ENCODE data around the gene DIS3L2.

DNA sequence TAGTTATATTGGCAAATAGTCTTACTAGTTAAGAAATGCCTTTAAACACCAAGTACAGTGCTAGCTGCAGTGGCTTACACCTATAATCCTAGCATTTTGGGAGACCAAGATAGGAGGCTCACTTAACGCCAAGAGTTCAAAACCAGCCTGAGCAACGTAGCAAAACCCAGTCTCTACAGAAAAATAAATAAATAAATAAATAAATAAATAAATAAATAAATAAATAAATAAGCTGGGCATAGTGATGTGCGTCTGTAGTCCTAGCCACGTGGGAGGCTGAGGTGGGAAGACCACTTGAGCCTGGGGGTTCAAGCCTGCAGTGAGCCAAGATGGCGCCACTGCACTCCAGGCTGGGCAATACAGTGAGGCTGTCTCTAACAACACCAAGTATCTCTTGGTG lies 258.4 kb downstream of the DIS3L2 start:
- TF ChIP-seq, protein P1, sequence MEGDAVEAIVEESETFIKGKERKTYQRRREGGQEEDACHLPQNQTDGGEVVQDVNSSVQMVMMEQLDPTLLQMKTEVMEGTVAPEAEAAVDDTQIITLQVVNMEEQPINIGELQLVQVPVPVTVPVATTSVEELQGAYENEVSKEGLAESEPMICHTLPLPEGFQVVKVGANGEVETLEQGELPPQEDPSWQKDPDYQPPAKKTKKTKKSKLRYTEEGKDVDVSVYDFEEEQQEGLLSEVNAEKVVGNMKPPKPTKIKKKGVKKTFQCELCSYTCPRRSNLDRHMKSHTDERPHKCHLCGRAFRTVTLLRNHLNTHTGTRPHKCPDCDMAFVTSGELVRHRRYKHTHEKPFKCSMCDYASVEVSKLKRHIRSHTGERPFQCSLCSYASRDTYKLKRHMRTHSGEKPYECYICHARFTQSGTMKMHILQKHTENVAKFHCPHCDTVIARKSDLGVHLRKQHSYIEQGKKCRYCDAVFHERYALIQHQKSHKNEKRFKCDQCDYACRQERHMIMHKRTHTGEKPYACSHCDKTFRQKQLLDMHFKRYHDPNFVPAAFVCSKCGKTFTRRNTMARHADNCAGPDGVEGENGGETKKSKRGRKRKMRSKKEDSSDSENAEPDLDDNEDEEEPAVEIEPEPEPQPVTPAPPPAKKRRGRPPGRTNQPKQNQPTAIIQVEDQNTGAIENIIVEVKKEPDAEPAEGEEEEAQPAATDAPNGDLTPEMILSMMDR (IDR thresholded peaks at IDR 0.05), result no peak
- no peak for TF ChIP-seq POLR2A (IDR thresholded peaks at IDR 0.05)

All from uterus (tissue), 2 donors.